Keratinocyte (primary cell): ENCODE data around the gene NAPA. TPM values are rescaled to one million over a fixed set of nuclear protein-coding genes. Genes with fewer than 3 reads are reported as not detected.

Experiments
- DNase-seq: peaks from one replicate; pipeline ENCODE4 v3.0.0-alpha.2; 2011; ENCODE audit warnings: low read depth, missing footprints, low spot score
- FAIRE-seq: peaks from 2 replicates; lab custom pipeline; 2011; peaks lifted over from hg19 to GRCh38; lab: Jason Lieb, UNC
- H2AFZ ChIP-seq: 2 replicates; pipeline ENCODE4 v1.6.0; 2012; ENCODE audit warnings: low read length, control low read depth, inconsistent platforms; ENCODE audit not compliant: control insufficient read depth
- H3K27ac ChIP-seq: 2 replicates; pipeline ENCODE4 v1.5.1; 2011; ENCODE audit warnings: low read length; ENCODE audit not compliant: control insufficient read depth, insufficient read depth
- H3K27me3 ChIP-seq: 3 replicates; pipeline ENCODE4 v1.6.0; 2011; ENCODE audit warnings: low read length; ENCODE audit not compliant: control insufficient read depth, insufficient read depth; ENCODE audit errors: extremely low read depth
- H3K36me3 ChIP-seq, 2 experiments: 2 replicates in 1 of 2; 3 replicates in 1 of 2; pipeline ENCODE4 v1.5.1; 2011; ENCODE audit warnings: low read length in 2 of 2, mild to moderate bottlenecking in 1 of 2; ENCODE audit not compliant: control insufficient read depth in 2 of 2, insufficient read depth in 2 of 2; ENCODE audit errors: extremely low read depth in 1 of 2
- H3K4me1 ChIP-seq: 3 replicates; pipeline ENCODE4 v1.5.1; 2011; ENCODE audit warnings: low read length; ENCODE audit not compliant: control insufficient read depth, insufficient read depth; ENCODE audit errors: extremely low read depth
- H3K4me2 ChIP-seq: 3 replicates; pipeline ENCODE4 v1.6.0; 2011; ENCODE audit warnings: low read depth, low read length; ENCODE audit not compliant: control insufficient read depth, insufficient read depth; ENCODE audit errors: extremely low read depth
- H3K4me3 ChIP-seq, 3 experiments: fragments of 200-600 bp in 1 of 3; sonication (generic) in 1 of 3; 2 replicates in 2 of 3; 3 replicates in 1 of 3; pipeline ENCODE4 v1.5.1; 2011 to 2016; ENCODE audit warnings: low read length in 3 of 3, mild to moderate bottlenecking in 3 of 3, control low read depth in 2 of 3, inconsistent platforms in 1 of 3, low read depth in 1 of 3, mixed read lengths in 1 of 3, mixed run types in 1 of 3, moderate library complexity in 1 of 3; ENCODE audit not compliant: control insufficient read depth in 2 of 3, insufficient read depth in 2 of 3; ENCODE audit errors: extremely low read depth in 1 of 3
- H3K79me2 ChIP-seq: 2 replicates; pipeline ENCODE4 v1.6.0; 2012; ENCODE audit warnings: low read length; ENCODE audit not compliant: control insufficient read depth, insufficient read depth
- H3K9ac ChIP-seq: 3 replicates; pipeline ENCODE4 v1.6.0; 2011; ENCODE audit warnings: low read length; ENCODE audit not compliant: control insufficient read depth, insufficient read depth; ENCODE audit errors: extremely low read depth
- H3K9me1 ChIP-seq: 3 replicates; pipeline ENCODE4 v1.6.0; 2011; ENCODE audit warnings: low read length; ENCODE audit not compliant: control insufficient read depth, insufficient read depth; ENCODE audit errors: extremely low read depth
- H3K9me3 ChIP-seq: 2 replicates; pipeline ENCODE4 v1.5.1; 2012; ENCODE audit warnings: low read depth, low read length; ENCODE audit not compliant: control insufficient read depth
- H4K20me1 ChIP-seq: 3 replicates; pipeline ENCODE4 v1.6.0; 2011; ENCODE audit warnings: low read length; ENCODE audit not compliant: control insufficient read depth, insufficient read depth; ENCODE audit errors: extremely low read depth
- CTCF ChIP-seq, 3 experiments: IDR thresholded peaks in 1 of 3; conservative IDR thresholded peaks in 1 of 3; optimal IDR thresholded peaks in 1 of 3; 2 replicates in 2 of 3; 3 replicates in 1 of 3; pipeline versions ENCODE3 to v1.5.1; 2011; ENCODE audit warnings: low read length in 3 of 3, mild to moderate bottlenecking in 3 of 3, moderate library complexity in 2 of 3, control low read depth in 1 of 3, inconsistent platforms in 1 of 3; ENCODE audit not compliant: insufficient read depth in 2 of 3; ENCODE audit errors: extremely low read depth in 1 of 3
- EZH2 ChIP-seq: IDR thresholded peaks from one replicate; pipeline ENCODE4 v1.6.1; 2012; ENCODE audit warnings: inconsistent platforms, mild to moderate bottlenecking, low read length, moderate library complexity
- dilution Hi-C: fragments of 300-500 bp; cut with MboI; formaldehyde crosslinking; loops from one replicate; pipeline ENCODE4 v1.7.0; 2020; ENCODE audit warnings: low sequenced_read_pairs; ENCODE audit not compliant: extremely low pct_ligation_motif_present
- polyA plus RNA-seq, 5 experiments: library from polyadenylated mRNA; depleted of rRNA in 3 of 5; stranded (reverse) in 3 of 5; stranded (forward) in 1 of 5; unstranded in 1 of 5; fragments of >200 nt; gene quantifications; 1 replicate in 1 of 5; 2 replicates in 3 of 5; 3 replicates in 1 of 5; pipeline versions ENCODE4 v1.2.1 to v1.2.3, GENCODE V29; 2011 to 2012; ENCODE audit warnings: missing spikeins in 2 of 5, low read depth in 1 of 5, low replicate concordance in 1 of 5

The NAPA gene
- polyA plus RNA-seq, 1 donor (not counting 4 experiments of a cell fraction or from before 2014, with no cell fraction given), result 89.0 TPM

DNA sequence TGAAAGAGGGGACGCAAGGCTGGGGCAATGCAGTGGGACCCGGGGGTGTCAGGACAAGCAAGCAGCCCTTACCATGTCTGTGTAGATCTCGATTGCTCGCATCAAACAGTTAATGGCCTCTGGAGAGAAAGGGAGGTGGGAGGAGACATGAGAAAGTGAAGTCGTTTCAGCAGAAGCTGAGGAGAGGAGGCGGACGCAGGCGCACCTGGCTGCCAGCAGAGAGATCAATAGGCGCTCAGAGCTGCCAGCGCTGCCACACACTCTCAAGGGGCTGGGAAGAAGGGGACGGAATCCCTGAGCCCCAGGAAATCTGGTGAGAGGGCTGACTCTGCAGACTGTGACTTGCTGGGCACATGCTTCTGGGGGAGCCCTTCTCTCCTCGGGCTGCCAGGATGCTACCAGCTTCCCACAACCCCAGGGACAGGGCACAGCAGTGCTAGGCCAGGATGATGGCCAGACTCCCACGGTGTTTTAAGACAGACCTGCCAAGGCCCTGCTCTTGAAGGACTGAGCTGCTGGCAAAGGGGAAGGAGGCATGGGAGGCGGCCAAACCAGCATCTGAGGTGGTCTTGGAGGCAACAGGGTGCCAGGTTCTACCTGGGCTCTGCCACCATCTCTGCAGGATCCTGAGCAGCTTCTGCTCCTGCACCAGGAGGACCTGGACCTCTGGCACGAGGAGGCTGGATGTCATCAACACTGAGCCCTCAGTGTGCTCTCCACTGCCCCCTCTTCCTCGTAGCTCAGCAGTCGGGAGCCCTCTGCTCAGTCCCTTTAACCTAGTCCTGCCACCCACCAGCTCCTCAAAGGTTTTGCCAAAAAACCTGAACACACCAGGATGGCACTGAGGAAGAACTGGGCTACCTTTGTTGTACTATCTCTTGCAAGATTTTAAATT, 19.1 kb downstream of the NAPA start:
- DNase-seq (no peak), FAIRE-seq (no peak)
- peaks cover 3% of the 10 kb centered on the region for H3K79me2 ChIP-seq
- H3K9me3 ChIP-seq, result no peaks in the 10 kb centered on the region
- TF ChIP-seq CTCF (optimal IDR thresholded peaks at IDR 0.05 in 1 of 3, IDR thresholded peaks at IDR 0.05 in 1 of 3, conservative IDR thresholded peaks at IDR 0.05 in 1 of 3; ENCODE audit: extremely low read depth in 1 of 3, insufficient read depth in 2 of 3, low read length in 3 of 3) (no peak), EZH2 (no peak)
- H3K27ac ChIP-seq, result no peak overlapping the region
- dilution Hi-C loops, result no loop called here
- H4K20me1 ChIP-seq, result peaks cover 6% of the 10 kb centered on the region
- H3K27me3 ChIP-seq, result no peaks in the 10 kb centered on the region
- H3K36me3 ChIP-seq, result peaks cover 35 to 46% of the 10 kb centered on the region in 2 experiments
- no peak overlapping the region for H2AFZ ChIP-seq
- H3K4me3 ChIP-seq, result no peak overlapping the region
- H3K4me1 ChIP-seq, result no peaks in the 10 kb centered on the region
- H3K4me2 ChIP-seq, result no peak overlapping the region
- H3K9ac ChIP-seq, result no peak overlapping the region
- H3K9me1 ChIP-seq, result no peaks in the 10 kb centered on the region

DNA sequence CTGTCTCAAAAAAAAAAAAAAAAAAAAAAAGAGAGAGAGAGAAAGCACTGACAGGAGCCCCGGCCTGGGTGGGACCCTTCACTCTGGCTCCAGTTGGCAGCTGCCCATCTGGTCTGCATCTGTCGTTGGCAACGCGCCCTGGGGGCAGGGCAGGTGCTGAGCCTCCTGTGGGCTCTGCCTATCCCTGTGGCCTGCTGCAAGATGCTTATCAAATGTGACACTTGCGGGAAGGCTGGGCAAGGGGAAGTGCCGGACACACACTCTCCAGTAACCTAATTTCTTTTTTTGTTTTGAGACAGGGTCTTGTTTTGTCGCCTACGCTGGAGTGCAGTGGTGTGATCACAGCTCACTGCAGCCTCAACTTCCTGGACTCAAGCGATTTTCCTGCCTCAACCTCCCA, 20.1 kb downstream of the NAPA start:
- peaks cover 6% of the 10 kb centered on the region for H4K20me1 ChIP-seq
- peaks cover 43 to 48% of the 10 kb centered on the region in 2 experiments for H3K36me3 ChIP-seq
- dilution Hi-C loops, result no loop called here
- DNase-seq (no peak), FAIRE-seq (no peak)
- H3K9ac ChIP-seq, result no peak overlapping the region
- H3K9me1 ChIP-seq, result no peaks in the 10 kb centered on the region
- H3K4me3 ChIP-seq, result no peak overlapping the region
- no peak overlapping the region for H3K27ac ChIP-seq
- H3K27me3 ChIP-seq, result no peaks in the 10 kb centered on the region
- H3K79me2 ChIP-seq, result peaks cover 3% of the 10 kb centered on the region
- no peaks in the 10 kb centered on the region for H3K4me1 ChIP-seq
- H2AFZ ChIP-seq, result no peak overlapping the region
- no peaks in the 10 kb centered on the region for H3K9me3 ChIP-seq
- no peak overlapping the region for H3K4me2 ChIP-seq
- TF ChIP-seq CTCF (optimal IDR thresholded peaks at IDR 0.05 in 1 of 3, IDR thresholded peaks at IDR 0.05 in 1 of 3, conservative IDR thresholded peaks at IDR 0.05 in 1 of 3; ENCODE audit: extremely low read depth in 1 of 3, insufficient read depth in 2 of 3, low read length in 3 of 3) (no peak), EZH2 (no peak)
